NCI-H2196 treated with DMSO at 0.1 percent for 48 hours (cell line): ENCODE measurements around the gene SLC9A7.
A peak's percentile ranks its signal among the peaks of the same experiment; 100 is the strongest.
"Not testable (repeated sequence)": the region's sequence is repeated elsewhere in the genome, so short reads cannot be mapped to it uniquely, and the experiment has no call there.

ENCODE experiments used
- DNase-seq: peaks from one replicate; lab custom pipeline; 2025; ENCODE audit not compliant: unreplicated experiment; lab: John Stamatoyannopoulos, UW

Gene SLC9A7

DNA sequence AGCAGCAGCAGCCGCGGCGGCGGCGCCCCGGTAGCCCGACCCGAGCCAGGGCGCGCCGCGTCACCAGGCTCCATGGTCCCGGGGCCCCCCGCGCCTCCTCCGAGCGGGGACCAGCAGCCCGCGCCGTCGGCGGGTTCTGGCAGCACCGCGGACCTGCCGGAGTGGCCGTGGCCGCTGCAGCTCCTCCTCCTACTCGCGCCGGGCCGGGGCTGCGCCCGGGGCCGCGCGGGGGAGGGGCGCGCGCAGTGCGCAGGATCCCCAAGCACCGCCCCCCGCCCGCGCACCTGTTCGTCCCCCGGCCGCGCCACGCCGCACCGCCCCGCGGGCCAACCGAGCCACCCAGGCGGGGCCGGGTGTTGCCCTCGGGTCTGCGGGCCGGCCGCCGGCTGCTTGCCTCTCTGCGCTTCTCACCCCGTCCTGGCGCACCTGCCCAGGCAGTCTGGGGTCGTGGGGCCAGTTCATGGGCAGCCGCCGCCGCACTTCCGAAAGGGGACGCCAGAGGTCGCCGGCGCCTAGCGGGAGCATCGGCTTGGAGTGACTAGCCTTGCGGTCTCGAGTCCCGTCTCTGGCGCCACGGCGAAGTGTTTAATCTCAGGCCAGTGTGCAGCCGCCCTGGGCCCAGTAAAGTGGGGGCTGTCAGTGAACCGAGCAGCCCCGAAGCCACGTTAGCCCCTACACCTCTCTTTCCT lies at the start of gene SLC9A7:
Gene SLC9A7 (minus strand): TSS at position 163 of the 689 bp plus-strand sequence. CDS start 89 bp downstream, at position 74.
- peak; percentile 27 for DNase-seq

DNA sequence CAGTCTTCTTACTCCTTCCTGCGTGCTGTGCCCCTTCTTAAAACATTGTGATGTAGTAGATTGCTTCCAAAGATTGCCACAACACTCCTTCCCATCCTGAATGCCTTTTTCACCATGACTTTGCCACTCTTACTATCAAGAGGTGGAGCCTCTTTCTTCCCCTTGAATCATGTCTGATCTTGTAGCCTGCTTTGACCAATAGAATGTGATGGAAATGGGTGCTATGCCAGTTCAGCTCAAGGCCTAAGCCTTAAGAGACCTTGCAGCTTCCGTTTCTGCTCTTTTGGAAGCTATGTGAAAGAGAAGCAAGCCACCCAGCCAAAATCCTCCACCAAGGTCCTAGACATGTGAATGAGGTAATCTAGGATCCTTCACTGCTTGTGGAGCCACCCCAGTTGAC lies 46.4 kb upstream of the SLC9A7 start:
- DNase-seq, result no peak

DNA sequence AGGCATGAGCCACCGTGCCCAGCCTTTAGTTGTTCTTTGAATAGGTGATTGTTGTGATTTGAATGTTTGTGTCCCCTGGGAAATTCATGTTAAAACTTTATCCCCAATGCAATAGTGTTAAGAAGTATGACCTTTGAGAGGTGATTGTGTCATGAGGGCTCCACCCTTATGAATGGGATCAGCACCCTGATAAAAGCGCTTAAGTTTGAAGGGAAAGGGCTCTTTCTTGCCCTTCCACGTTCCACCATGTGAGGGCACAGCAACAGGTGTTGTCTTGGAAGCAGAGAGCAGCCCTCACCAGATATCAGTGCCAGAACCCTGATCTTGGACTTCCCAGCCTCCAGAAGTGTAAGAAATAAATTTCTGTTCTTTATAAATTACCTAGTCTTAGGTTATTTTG lies 44.2 kb upstream of the SLC9A7 start:
- no peak for DNase-seq

DNA sequence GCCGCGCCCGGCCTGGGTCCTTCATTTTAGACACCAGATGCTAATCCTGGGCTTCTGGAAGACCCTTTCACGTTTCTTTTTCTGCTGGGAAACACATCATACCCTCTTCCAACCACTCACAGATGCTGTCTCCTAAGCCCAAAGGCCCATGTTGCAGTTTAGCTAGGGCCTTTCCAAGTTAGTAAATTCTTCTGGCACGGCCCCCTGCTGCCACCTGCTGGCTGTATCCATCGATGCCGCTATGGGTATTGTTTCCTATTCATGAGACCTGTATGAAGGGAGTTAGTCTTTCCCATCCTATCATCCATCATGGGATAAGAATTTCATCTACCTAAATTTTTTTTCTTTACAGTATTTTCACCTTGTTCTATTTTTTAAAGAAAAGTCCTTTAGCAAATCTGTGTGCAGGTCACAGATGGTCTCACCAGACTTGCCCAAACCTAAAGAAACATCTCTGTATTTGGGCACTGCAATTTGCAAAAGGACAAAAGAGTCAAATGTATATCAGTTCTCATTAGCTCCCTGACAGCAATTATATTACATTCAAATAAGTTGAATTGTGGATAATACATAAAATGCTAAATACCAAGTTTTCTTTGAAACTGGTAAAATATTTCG lies 37.8 kb upstream of the SLC9A7 start:
- DNase-seq, result no peak

DNA sequence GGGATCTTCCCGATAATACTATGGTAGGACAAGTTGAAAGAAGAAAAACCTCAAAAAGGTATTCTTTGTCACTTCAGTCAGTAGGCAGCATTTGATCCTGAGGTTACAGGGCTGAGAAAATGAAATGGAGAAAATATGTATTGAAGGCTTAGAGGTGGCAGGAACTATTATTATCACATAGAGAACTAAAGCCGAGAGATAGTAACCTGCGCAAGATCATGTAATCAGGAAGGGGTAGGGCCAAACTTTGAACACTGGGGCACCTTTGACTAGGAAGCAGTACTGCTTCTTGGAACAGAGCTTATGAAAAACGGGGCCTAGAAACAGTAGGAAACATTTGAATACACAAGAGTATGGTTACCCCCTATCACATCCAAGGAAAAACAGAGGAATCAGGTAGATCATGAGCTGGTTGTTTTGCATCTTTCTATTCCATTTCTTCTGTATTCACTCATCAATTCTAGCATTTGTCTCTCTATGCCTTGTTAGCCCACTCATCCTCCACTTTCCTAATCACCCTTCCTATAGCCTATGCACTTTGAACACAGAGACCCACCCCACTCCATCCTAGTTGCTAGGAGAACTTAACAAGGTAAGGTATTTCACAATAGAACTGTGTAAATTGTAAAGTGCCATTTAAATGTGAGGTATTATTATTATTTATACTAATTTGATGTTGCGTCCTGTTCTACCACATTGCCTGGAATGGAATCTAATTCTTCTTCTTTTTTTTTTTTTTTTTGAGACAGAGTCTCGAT lies 34.6 kb upstream of the SLC9A7 start:
- no peak for DNase-seq

DNA sequence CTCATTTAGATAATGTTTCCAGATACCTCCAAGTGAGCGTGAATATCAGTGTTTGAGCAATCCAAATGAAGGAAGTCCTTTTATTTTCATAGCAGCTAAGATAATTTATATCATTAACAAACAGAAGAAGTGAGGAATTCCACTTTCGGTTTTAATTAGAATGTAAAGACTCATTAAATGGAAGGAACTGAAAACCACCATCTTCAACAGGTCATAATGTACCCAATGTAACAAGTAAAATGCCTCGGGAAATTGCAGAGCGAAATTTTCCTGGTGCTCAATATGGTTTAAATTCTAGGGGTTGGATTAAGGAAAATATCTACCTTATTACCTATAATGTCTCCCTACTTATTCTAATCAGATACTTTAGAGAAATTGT lies 33.9 kb upstream of the SLC9A7 start:
- DNase-seq, result no peak

DNA sequence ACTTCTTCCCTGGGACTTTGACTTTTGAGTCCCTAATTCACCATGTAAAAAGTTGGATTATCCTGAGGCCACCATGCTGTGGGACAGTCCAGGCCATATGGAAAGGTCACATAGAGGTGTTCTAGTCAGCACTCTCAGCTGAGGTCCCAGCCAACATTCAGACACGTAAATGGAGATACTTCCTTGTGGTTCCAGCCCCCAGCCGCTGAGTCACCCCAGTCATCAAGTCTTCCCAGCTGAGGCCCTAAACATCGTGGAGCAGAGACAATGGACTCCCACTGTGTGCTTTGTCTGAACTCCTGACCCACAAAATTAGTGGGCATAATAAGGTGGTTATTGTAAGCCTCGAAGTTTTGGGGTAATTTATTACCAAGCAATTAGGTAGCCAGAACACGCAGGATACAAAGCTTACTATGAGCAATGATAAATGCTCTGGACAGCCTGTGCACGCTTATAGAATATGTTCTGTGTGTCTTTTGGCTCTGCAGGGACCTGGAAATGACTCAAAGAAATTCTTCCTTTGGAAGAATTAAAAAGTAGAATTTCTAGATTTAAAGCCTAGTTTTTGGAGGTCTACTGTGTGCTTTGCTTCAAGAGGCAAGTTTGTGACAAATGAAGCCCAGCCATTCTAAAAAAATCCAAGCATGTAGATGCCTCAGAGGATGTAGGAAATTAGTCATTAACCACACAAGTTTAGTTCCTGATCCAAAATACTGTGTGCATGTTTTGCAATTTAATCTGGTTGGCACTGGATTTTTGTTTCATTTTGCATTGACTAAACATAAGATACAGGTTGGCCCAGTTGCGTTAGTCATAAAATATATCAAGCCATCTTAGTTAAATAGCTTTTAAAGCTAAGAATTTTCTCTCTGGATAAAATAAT lies 33.2 kb upstream of the SLC9A7 start:
- DNase-seq, result no peak

DNA sequence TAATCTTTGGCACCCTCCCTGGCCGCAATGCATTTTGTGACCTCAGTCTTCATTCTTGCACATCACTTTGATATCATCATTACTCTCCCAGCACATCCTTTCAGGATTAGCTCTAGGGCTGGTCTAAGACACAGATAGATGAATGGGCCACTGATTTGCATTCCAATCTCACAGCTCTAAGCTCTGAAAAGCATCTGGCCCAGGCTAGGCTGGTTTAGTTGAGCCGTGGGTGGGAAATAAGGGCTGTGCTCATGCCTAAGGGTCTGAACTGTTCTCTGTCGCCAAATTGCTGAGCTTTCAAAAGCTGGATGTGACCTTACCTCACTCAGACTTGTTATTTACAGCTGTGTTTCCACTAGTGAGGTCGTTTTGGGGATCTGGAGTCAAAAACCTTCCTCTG lies 30.0 kb upstream of the SLC9A7 start:
- DNase-seq, result no peak

DNA sequence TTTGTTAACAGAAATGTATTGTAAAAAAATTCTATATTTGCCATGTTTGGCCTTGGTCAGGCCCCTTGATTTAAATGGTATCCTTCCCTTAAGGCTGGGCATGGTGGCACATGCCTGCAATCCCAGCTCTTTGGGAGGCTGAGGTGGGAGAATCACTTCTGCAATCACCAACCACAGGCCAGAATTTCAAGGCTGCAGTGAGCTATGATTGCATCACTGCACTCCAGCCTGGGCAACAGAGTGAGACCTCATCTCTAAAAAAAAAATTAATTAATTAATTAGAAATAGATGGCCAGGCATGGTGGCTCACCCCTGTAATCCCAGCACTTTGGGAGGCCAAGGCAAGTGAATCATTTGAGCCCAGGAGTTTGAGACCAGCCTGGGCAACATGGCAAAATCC lies 25.5 kb upstream of the SLC9A7 start:
- not testable (repeated sequence) for DNase-seq

DNA sequence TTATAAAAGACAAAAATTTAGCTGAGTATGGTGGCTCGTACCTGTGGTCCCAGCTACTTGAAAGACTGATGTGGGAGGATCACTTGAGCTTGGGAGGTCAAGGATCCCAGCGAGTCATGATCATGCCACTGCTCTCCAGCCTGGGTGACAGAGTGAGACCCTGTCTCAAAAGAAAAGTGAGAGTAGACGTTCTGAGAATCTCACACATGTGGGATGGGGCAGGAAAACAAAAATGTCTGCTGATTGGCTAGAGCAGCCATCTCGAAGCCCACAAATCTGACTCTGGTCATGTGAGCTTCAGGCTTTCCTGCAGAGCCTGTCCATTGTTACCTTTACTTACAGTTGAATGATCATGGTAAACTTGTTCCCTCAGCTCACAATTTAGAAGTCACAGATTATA lies 23.1 kb upstream of the SLC9A7 start:
- no peak for DNase-seq

DNA sequence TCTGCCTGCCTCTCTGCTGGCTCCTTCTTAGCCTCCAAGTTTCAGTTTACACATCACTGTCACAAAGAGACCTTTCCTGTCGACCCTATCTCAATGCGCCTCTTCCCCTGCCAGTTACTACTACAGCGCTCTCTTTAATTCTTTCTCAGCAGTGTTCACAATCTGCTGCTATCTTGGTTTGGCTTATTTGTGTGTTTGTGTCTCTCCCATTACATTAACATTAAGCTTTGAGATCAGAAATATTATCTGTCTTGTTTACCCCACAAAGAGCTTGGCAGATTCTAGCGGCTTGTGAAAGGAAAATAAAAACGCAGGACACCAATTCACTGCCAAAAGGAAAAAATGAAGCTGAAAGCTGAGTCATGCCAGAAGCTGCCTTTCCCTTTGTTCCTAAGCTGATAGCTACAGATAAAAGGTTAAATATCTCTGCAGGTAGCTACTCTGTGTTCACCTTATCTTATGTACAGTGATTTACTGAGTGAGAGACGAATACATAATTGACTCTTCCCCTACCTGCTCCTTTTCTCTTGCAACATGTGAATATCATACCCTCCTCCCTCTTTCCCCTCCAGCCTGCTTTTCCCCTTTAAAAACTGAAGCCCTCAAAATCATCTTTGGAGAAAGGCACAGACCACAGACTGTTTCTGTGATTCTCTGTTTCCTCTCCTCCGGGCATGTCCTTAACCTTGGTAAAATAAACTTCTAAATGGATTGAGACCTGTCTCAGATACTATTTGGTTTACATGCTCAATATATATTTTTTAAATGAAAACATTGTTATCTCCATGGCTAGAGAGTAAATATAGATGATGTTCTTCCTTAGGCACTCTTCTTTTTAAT lies 19.3 kb upstream of the SLC9A7 start:
- DNase-seq, result no peak

DNA sequence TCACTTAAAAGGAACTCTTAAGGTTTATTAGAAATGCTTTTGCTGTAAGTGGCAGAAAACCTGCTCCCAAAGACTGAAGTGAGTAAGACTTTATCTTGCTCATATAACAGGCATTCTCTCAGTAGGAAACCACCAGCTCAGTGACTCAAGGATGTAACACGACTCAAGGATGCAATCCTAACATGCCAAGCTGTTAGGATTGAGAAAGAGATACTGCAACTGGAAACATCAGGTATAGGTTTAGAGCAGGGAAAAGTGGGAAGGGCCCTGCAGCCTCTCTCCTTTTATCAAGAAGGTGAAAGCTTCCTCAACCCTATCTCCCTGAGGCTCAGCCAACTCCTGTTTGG lies 11.9 kb upstream of the SLC9A7 start:
- no peak for DNase-seq

DNA sequence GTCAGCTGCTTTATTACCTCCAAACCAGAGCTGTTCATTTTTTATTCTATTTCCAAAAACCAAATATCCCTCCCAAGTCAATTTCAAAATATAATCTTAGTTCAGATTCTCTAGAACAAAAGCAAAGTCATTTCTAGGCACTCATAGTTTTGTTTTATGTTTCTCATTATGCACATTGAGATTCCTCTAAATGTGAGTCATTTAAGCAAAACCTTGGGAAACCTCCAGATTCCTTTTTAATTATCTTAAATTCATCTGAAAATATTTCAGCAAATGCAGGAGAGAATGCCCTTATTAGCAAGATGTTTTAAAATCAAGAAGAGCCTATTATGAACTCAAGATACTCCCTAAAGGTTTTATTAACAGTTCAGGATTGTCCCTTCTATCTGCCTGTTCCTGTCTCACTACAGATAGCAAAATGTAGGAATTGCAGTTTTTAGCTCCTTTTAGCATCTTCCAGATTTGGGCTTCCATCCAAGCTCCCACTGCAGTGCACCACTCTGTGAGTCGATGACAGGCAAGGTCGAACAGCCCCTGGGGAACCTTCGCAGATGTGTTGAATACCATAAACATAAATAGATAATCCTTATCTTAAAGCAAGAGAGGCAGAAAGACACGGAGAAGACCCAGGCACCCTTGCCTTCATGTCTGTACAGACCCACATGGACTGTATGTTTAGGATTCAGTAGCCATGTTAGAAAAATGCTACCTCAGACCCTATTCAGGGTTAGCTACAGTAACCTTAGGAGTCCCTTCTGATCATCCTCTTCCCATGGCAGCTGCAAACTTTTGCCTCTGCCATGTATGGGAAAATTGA lies 11.3 kb upstream of the SLC9A7 start:
- no peak for DNase-seq

DNA sequence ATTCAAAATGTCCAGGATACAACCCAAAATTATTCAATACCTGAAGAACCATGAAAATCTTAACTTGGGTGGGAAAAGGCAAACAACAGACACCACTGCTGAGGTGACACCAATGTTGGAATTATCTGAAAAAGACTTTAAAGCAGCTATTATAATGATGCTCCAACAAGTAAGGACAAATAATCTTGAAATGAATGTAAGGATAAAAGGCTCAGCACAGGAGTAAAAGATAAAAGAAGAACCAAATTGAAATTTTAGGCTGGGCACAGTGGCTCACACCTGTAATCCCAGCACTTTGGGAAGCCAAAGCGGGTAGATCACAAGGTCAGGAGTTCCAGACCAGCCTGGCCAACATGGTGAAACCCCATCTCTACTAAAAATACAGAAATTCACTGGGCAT lies 4.0 kb upstream of the SLC9A7 start:
- DNase-seq, result no peak

DNA sequence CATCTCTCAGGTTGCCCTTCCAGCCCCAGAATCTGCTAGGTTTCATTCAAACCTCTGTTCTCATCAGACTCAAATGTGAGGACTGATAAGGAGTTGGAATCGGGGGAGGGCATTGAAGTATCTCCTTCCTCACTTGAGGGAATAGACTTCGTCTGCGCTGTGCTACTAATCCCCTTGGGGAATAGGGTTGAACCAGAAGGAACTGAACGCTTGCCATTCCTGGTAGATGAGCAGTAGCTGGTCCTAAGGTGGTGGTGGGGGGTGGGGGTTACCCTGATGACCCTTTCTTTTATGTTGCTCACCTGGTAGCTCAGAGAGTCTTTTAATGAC lies 692 bp upstream of the SLC9A7 start:
- no peak for DNase-seq

DNA sequence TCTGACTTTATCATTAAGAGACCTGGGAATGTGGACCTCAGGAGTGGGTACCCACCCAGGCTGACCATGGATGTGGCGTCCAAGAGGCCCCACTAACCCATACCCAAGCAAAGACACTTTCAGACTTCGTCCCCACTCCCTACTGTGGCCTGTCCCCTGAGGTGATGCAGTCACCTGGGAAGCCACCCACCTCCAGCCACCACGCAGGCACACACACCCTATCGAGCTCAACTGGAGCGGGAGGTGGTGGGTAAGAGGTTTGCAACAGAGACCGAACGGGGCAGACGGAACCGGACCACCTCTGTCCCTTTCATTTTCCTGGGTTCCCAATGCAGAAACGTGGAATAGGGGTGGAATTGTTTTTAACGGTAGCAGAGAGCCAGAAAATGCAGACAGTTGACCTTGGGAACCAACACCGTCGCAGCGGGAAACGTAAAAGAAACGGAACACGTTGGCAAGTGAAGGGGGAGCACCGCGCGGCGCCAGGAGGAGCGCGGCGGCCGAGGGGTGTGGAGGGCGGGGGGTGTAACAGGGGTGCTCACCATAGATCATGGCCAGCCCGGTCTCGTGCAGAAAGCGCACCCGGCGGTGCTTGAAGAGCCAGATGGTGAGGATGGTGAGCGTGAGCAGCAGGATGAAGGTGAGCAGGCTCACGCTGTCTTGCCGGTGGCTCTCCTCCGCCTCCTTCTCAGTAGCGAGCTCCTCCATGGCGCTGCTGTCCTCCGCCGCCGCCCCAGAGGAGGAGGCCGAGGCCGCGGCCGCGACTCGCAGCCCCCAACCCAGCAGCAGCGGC lies 559 bp downstream of the SLC9A7 start:
- DNase-seq, result no peak

DNA sequence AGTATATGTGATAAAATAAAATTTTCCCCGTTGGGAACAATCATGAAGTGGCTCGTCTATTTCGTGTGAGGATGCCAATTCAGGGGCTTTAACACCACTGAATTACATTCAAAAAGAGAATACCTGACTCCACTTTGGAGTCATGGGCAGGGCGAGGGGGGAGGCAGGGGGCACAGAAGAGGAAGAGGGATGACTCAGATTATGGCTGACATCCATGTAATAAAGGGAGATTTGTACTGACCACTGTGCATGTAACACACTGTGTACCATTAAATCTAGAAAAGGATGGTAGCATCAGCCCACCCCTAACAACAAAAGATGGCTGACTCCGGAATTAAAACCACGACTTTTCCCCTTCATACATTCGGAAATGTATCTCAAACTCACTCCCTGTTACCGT lies 1.3 kb downstream of the SLC9A7 start:
- DNase-seq, result no peak

DNA sequence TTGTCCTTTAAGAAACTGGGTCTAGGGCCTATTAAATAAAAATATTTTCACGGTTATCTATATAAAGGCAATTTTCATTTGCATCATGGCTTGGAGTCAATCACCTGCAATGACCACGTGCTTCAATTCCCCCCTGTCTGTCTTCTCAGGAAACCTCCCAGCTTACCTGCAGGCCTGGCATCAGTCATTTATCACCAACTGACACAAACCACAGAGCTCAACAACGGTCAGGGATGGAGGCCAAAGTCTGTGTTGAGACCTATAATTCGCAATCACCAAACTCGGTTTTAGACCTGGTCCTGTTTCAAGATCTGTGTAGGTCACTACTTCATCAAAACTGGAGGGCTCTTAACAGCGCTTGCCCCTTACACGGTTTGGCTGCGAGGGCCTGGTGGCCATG lies 1.9 kb downstream of the SLC9A7 start:
- no peak for DNase-seq

DNA sequence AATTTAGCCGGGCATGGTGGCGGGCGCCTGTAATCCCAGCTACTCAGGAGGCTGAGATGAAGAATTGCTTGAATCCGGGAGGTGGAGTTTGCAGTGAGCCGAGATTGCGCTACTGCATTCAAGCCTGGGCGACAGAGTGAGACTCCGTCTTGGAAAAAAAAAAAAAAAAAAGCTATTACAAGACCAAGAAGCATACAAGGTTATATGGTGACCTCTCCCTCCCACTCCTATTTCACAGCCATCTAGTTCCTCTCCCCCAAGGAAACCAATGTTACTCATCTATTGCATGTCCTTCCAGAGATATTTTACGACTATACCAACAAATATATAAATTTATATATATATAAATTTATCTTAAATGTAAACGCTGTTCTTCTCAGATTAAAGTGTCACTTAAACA lies 3.2 kb downstream of the SLC9A7 start:
- DNase-seq, result no peak
